ENCODE results near the gene AP1B1. TPM values are rescaled to one million over a fixed set of nuclear protein-coding genes. Genes with fewer than 3 reads are reported as not detected.

Gene AP1B1
- total RNA-seq, 8 experiments from 2014 or later, result 31.3 to 60.4 (median 45.4) TPM

DNA sequence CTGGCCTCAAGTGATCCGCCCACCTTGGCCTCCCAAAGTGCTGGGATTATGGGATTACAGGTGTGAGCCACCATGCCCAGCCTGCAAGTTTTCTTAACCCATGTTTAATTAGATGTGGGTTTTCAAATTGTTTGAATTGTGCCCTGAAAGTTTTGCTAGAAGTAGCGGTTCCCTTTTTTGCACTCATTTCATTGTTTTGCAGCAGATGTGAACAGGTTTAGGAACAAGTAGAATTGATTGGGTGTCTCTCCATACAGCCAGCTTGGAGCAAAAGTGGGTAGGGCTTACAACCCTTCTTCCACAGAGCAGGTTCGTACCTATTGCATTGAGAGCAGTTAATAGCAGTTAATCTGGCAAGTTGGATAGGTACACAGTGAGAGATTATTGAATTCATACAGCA lies 104.2 kb downstream of the AP1B1 start:
- no peak for ATAC-seq (replicated peaks in 6 of 8)
- no peak overlapping the region for H3K4me3 ChIP-seq
- in situ Hi-C loops (cut with MboI; ENCODE audit: low pct_unique_long_range_greater_than_20kb in 2 of 9, low sequenced_read_pairs in 9 of 9, unreplicated experiment in 9 of 9), result no loop called here
- H3K4me1 ChIP-seq (replicated peaks in 1 of 2), result no peaks in the 10 kb centered on the region
- 83 to 100% (median 98%) methylated on average over 1 to 3 of the region's 3 CpGs; no CpG with 5 or more reads in 4 of the 10 experiments for WGBS, 10 experiments
- H3K27ac ChIP-seq, result no peak overlapping the region

DNA sequence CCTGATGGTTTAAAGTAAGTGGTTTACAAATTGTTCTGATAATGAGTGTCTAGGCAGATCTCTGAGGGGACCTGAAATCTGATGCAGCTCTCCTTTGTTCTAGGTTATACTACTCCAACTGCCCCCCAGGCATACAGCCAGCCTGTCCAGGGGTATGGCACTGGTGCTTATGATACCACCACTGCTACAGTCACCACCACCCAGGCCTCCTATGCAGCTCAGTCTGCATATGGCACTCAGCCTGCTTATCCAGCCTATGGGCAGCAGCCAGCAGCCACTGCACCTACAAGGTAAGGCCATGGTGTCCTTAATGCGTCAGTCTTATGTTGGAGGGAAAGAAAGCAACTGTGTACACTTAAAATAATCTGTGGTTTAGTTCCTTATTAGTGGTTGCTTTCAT lies 110.4 kb downstream of the AP1B1 start:
- WGBS, 10 experiments, result 83 to 100% (median 100%) methylated on average over 1 of the region's 1 CpG; no CpG with 5 or more reads in 7 of the 10 experiments
- Histone ChIP-seq H3K27ac (no peak overlapping the region), H3K4me3 (no peak overlapping the region), H3K4me1 (replicated peaks in 1 of 2) (no peaks in the 10 kb centered on the region)
- peak in 2 of 8 experiments; percentile 15 to 19 for ATAC-seq (replicated peaks in 6 of 8)
- in situ Hi-C loops (cut with MboI; ENCODE audit: low pct_unique_long_range_greater_than_20kb in 2 of 9, low sequenced_read_pairs in 9 of 9, unreplicated experiment in 9 of 9), result no loop called here

Other genes with a start within 250 kb of the AP1B1 start
- 10 to 100 TPM in 1 of 8 experiments, 1 to 10 TPM in 6, under 1 TPM in 1; 0.56 to 21.9 (median 6.7) TPM for gene EMID1, start 182.7 kb downstream of the AP1B1 start, total RNA-seq
- 10 to 100 TPM; 32.4 to 65.1 (median 42.0) TPM for gene RHBDD3, start 120.6 kb downstream of the AP1B1 start, total RNA-seq
- 100 to 1,000 TPM; 134 to 362 (median 188) TPM for gene EWSR1, start 120.3 kb downstream of the AP1B1 start, total RNA-seq
- 10 to 100 TPM in 1 of 8 experiments, 1 to 10 TPM in 5, under 1 TPM in 2; 0.55 to 14.1 (median 4.0) TPM for gene GAS2L1, start 81.9 kb downstream of the AP1B1 start, total RNA-seq
- gene RASL10A, start 72.9 kb downstream of the AP1B1 start, total RNA-seq, result 1 to 10 TPM in 1 of 8 experiments, under 1 TPM in 5, not detected in 2; 0.05 to 4.7 (median 0.34) TPM
- under 1 TPM in 4 of 8 experiments, not detected in 4; 0.05 to 0.62 (median 0.50) TPM for gene RFPL1, start 50.0 kb upstream of the AP1B1 start, total RNA-seq
- 10 to 100 TPM in 6 of 8 experiments, 1 to 10 TPM in 2; 6.0 to 18.7 (median 11.2) TPM for gene NEFH, start 91.6 kb upstream of the AP1B1 start, total RNA-seq
- 10 to 100 TPM; 24.1 to 85.2 (median 44.1) TPM for gene THOC5, start 165.2 kb upstream of the AP1B1 start, total RNA-seq
- gene NIPSNAP1, start 192.5 kb upstream of the AP1B1 start, total RNA-seq, result 100 to 1,000 TPM in 4 of 8 experiments, 10 to 100 TPM in 4; 26.7 to 178 (median 115) TPM
- gene NF2, start 215.1 kb upstream of the AP1B1 start, total RNA-seq, result 10 to 100 TPM; 20.3 to 51.2 (median 34.8) TPM